ENCODE data around the gene DCST2. TPM values are rescaled to one million over a fixed set of nuclear protein-coding genes. Genes with fewer than 3 reads are reported as not detected.

The DCST2 gene
- total and polyA plus RNA-seq, 9 of the 15 experiments (the other 6 are each of a cell fraction or from before 2014, with no cell fraction given), result 0.09 to 0.49 (median 0.11) TPM; not detected in 3

GRCh38 chr1:155004352-155005075 is 29.1 kb downstream of the DCST2 start (continued):
- TF ChIP-seq REST (IDR thresholded peaks at IDR 0.05; ENCODE audit: borderline replicate concordance) (no peak), REST (CRISPR knock-in tag; IDR thresholded peaks at IDR 0.05; ENCODE audit: low read depth) (0 out of 2 replicates have a peak, but pooled peaks have one; percentile 45), U2AF2 (optimal IDR thresholded peaks at IDR 0.05; ENCODE audit: low read depth, low read length) (no peak), ASH1L (IDR thresholded peaks at IDR 0.05; ENCODE audit: borderline replicate concordance, low read depth, partially characterized antibody) (no peak), FOXJ3 (CRISPR knock-in tag; IDR thresholded peaks at IDR 0.05) (no peak), SMAD3 (CRISPR knock-in tag; conservative IDR thresholded peaks at IDR 0.05) (no peak), YBX1 (IDR thresholded peaks at IDR 0.05) (no peak), PCBP2 (IDR thresholded peaks at IDR 0.05; ENCODE audit: low read depth, low read length, poor library complexity, severe bottlenecking) (no peak), CREB3L1 (IDR thresholded peaks at IDR 0.05; ENCODE audit: borderline replicate concordance, low read depth) (no peak), DDX20 (tag; IDR thresholded peaks at IDR 0.05; ENCODE audit: low read depth) (no peak), ATF4 (CRISPR knock-in tag; IDR thresholded peaks at IDR 0.05) (peak; percentile 55), KHSRP (IDR thresholded peaks at IDR 0.05) (no peak), ZFPM2 (CRISPR knock-in tag; IDR thresholded peaks at IDR 0.05) (no peak), PREB (CRISPR knock-in tag; IDR thresholded peaks at IDR 0.05) (no peak)

Data from K562 (cell line).